GM12865 (cell line): Measurements from ENCODE around the gene PARN.
A peak's percentile ranks its signal among the peaks of the same experiment; 100 is the strongest.

Experiments
- DNase-seq: peaks from one replicate; pipeline ENCODE4 v3.0.0; 2010; ENCODE audit warnings: low read depth
- H3K4me3 ChIP-seq: 2 replicates; pipeline ENCODE4 v1.5.1; 2011; ENCODE audit warnings: mild to moderate bottlenecking, low read depth, low read length, control low read depth
- TF ChIP-seq, protein P1 (sequence below): IDR thresholded peaks from 2 replicates; pipeline ENCODE4 v1.5.1; 2011; ENCODE audit warnings: low read length, control low read depth, low read depth, inconsistent platforms; ENCODE audit not compliant: insufficient read depth; ENCODE audit errors: missing control alignments

Gene PARN

DNA sequence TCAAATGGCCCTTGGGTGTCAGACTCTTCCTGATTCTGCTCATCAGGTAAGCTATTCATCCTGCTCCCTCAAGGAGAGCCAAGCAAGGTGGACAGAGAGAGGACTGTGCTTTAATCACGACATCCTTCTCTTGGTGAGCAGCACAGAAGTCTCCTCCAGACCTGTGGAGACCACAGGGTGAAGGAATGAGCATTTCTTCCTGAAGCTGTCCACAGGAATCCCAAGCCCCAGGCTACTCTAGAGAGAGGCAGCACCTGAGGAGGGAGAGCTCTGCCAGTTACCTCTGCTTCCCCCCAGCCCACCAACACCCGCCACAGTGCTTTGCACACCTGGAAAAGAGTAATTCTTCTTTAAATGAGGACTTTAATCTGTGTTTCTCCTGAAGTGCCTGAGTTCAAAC is 100.0 kb downstream of the PARN start:
- DNase-seq: no peak
- no peak overlapping the region for H3K4me3 ChIP-seq
- TF ChIP-seq, protein P1, sequence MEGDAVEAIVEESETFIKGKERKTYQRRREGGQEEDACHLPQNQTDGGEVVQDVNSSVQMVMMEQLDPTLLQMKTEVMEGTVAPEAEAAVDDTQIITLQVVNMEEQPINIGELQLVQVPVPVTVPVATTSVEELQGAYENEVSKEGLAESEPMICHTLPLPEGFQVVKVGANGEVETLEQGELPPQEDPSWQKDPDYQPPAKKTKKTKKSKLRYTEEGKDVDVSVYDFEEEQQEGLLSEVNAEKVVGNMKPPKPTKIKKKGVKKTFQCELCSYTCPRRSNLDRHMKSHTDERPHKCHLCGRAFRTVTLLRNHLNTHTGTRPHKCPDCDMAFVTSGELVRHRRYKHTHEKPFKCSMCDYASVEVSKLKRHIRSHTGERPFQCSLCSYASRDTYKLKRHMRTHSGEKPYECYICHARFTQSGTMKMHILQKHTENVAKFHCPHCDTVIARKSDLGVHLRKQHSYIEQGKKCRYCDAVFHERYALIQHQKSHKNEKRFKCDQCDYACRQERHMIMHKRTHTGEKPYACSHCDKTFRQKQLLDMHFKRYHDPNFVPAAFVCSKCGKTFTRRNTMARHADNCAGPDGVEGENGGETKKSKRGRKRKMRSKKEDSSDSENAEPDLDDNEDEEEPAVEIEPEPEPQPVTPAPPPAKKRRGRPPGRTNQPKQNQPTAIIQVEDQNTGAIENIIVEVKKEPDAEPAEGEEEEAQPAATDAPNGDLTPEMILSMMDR: no peak

DNA sequence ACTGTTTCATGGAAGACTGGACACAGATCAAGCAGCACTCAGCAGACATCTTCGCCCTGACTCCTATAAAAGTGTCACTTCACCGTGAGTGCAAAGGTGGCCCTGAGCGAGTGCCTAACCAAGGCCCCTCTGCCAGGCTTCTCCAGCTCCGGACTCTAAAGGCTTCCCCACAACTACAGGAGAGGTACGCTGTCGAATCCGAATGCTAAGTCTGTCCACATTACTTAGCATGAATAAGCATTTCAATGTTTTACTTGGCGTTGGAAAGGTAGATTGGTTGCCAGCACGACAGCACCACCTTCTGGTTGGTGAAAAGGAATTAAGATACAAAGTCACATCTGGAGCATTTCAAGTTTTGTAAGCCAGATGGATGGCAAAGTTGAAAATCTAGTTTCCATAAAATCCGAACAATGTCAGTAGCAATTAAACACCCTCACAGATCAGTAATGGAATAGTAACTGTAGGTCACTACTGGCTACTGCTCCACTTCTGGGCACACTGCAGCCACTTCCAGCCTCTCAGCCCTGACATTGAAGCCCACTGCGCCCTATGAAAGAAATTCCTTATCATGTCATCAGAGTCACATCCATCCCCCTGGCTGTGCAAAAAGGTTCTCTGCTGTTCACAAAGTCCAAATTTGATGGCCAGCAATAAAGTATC is 100.9 kb downstream of the PARN start:
- no peak overlapping the region for H3K4me3 ChIP-seq
- peak; percentile 92 for DNase-seq
- TF ChIP-seq, protein P1: peak; percentile 70

DNA sequence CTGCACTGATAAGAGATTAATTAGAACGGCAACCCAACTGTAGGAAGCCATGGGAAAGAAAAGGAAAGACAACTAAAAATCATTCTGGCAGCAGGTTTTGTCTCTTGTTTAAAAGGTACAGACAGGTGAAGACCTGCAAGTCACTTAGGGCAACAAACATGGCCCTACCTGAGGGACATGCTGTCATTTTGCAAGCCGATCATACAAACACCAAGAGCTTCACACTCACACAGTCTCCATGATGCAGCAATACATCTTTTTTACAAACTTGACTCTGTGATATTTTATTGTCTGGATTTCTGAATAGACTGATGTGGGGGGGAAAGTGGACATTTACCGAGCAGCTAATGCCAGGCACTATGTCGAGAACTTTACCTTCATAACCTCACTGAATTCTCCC is 101.8 kb downstream of the PARN start:
- TF ChIP-seq, protein P1: no peak
- no peak for DNase-seq
- H3K4me3 ChIP-seq: no peak overlapping the region

DNA sequence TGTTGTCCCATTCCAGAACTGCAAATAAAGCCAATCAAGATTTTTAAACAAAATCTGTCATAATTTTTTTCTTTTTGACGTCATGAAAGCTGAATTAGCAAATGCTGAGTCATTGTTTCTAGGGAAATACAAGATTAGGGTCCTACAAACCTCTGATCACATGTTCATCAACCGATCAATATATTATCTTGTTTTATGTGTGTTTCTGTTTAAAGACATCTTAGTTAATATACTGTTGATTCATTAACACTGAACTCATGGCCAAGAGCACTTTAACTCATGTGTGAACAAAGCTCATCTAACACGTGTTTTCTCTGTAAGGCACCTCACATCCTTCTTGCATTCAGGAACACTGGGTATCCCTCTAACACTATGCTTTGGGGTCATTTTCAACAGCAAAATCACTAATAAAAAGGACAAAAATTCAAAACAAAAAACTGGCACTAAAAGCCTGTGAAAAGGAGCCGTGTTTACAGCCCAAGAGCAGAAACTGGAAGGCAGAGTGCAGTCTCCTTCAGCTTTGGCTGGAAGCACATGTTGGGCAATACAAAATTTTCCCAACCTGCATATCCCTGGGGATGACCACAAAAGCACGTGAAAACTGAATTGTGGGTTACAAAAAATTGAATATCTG is 102.5 kb downstream of the PARN start:
- TF ChIP-seq, protein P1: no peak
- no peak overlapping the region for H3K4me3 ChIP-seq
- DNase-seq: no peak

DNA sequence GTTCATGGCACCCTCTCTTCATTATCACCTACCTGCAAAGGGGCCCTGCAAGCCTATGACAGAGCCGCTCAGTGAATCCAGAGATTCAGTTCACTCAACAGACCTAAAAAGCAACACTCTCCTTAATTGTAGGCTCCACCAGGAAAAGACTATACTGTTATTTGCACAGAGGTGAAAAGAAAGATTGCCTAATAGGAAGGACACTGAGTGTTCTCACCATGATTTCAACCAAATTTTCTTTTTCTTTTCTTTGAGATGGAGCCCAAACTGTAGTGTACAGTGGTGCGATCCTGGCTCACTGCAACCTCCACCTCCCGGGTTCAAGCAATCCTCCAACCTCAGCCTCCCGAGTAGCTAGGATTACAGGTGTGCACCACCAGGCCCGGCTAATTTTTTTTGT is 104.5 kb downstream of the PARN start:
- no peak overlapping the region for H3K4me3 ChIP-seq
- TF ChIP-seq, protein P1: no peak
- DNase-seq: no peak

DNA sequence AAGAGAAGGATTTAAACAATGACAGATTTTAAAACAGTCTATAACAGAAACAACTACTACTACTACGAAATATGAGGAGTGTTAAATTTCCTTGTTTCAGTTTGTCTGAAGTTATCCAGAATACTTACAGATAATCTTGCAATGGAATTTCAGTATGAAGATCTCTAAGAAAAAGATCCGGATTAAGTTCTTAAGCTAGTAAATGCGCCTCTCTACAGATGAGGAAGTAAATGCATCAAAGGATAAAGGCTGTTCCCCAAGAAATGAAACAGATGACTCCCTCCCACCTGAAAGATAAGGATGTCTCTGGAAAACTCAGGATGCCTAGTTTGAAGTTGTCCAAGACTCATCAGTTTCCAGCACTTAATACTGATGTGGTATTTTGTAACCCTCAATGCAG is 105.1 kb downstream of the PARN start:
- TF ChIP-seq, protein P1: no peak
- H3K4me3 ChIP-seq: no peak overlapping the region
- no peak for DNase-seq

DNA sequence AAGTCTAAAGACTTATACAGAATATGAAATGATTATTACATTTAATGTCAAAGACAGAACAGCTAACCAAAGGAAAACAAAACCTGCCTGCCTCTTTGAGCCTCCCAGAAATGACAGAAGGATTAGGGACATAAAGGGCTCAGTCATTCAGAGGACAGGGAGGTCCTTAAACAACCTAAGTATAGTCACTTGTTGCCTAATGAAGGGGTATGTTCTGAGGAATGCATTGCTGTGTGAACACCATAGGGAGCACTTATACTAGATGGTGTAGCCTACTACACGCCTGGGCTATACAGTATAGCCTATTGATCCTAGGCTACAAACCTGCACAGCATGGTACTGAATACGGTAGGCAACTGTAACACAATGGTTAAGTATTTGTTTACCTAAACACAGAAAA is 106.4 kb downstream of the PARN start:
- no peak for DNase-seq
- no peak overlapping the region for H3K4me3 ChIP-seq
- TF ChIP-seq, protein P1: no peak
